Measurements from ENCODE around the gene ATP2B1. TPM values are rescaled to one million over a fixed set of nuclear protein-coding genes. Genes with fewer than 3 reads are reported as not detected.

The ATP2B1 gene
- total and polyA plus RNA-seq, 3 donors from 2014 or later, result 32.1 to 142 (median 98.7) TPM

GRCh38 chr12:89650239-89650638 is 58.4 kb downstream of the ATP2B1 start:
- TF ChIP-seq POLR2A (IDR thresholded peaks at IDR 0.05) (no peak), CTCF (IDR thresholded peaks at IDR 0.05) (no peak)

GRCh38 chr12:89649820-89650219 is 58.8 kb downstream of the ATP2B1 start:
- no peak overlapping the region for H3K4me3 ChIP-seq
- no peak for DNase-seq
- H3K9me3 ChIP-seq, result no peaks in the 10 kb centered on the region
- H3K4me1 ChIP-seq, result no peaks in the 10 kb centered on the region
- H3K36me3 ChIP-seq (ENCODE audit: low read depth, missing control alignments), result no peaks in the 10 kb centered on the region
- H3K27ac ChIP-seq, result no peak overlapping the region
- intact Hi-C loops (cut with DNase I; ENCODE audit: low total_unique reads), result no loop called here
- WGBS, 2 donors, result 93 to 97% methylated on average over 3 of the region's 3 CpGs
- H3K27me3 ChIP-seq, result no peaks in the 10 kb centered on the region
- TF ChIP-seq POLR2A (IDR thresholded peaks at IDR 0.05), result no peak

More at GRCh38 chr12:89650239-89650638, 58.4 kb downstream of the ATP2B1 start:
- Histone ChIP-seq H3K27ac (no peak overlapping the region), H3K4me3 (no peak overlapping the region), H3K36me3 (ENCODE audit: low read depth, missing control alignments) (no peaks in the 10 kb centered on the region), H3K27me3 (no peaks in the 10 kb centered on the region), H3K4me1 (no peaks in the 10 kb centered on the region), H3K9me3 (no peaks in the 10 kb centered on the region)
- intact Hi-C loops (cut with DNase I; ENCODE audit: low total_unique reads), result no loop called here
- DNase-seq, result no peak
- WGBS, 2 donors, result 95 to 98% methylated on average over 2 of the region's 2 CpGs

- 83 to 86% methylated on average over 1 to 2 of the region's 2 CpGs for WGBS, 2 donors
- Histone ChIP-seq H3K9me3 (no peaks in the 10 kb centered on the region), H3K4me3 (no peak overlapping the region), H3K4me1 (no peaks in the 10 kb centered on the region), H3K36me3 (ENCODE audit: low read depth, missing control alignments) (no peaks in the 10 kb centered on the region), H3K27ac (no peak overlapping the region), H3K27me3 (no peaks in the 10 kb centered on the region)
- no peak for DNase-seq
- TF ChIP-seq POLR2A (IDR thresholded peaks at IDR 0.05), result no peak
- intact Hi-C loops (cut with DNase I; ENCODE audit: low total_unique reads), result no loop called here
Observed at GRCh38 chr12:89649139-89649538, 59.5 kb downstream of the ATP2B1 start.

- WGBS, 2 donors, result 61 to 64% methylated on average over 4 of the region's 4 CpGs
- H3K27ac ChIP-seq, result no peak overlapping the region
- no peak overlapping the region for H3K4me3 ChIP-seq
- H3K9me3 ChIP-seq, result no peaks in the 10 kb centered on the region
- TF ChIP-seq CTCF (IDR thresholded peaks at IDR 0.05) (no peak), POLR2A (IDR thresholded peaks at IDR 0.05) (no peak)
- DNase-seq, result no peak
- H3K4me1 ChIP-seq, result no peaks in the 10 kb centered on the region
- H3K27me3 ChIP-seq, result no peaks in the 10 kb centered on the region
- intact Hi-C loops (cut with DNase I; ENCODE audit: low total_unique reads), result no loop called here
- no peaks in the 10 kb centered on the region for H3K36me3 ChIP-seq (ENCODE audit: low read depth, missing control alignments)
Observed at GRCh38 chr12:89648211-89648930, 60.3 kb downstream of the ATP2B1 start.

- DNase-seq, result no peak
- H3K4me3 ChIP-seq, result no peak overlapping the region
- TF ChIP-seq CTCF (IDR thresholded peaks at IDR 0.05) (no peak), POLR2A (IDR thresholded peaks at IDR 0.05) (no peak)
- no peaks in the 10 kb centered on the region for H3K4me1 ChIP-seq
- 50 to 60% methylated on average over 1 of the region's 1 CpG for WGBS, 2 donors
- no peak overlapping the region for H3K27ac ChIP-seq
- H3K9me3 ChIP-seq, result no peaks in the 10 kb centered on the region
- no peaks in the 10 kb centered on the region for H3K27me3 ChIP-seq
- H3K36me3 ChIP-seq (ENCODE audit: low read depth, missing control alignments), result no peaks in the 10 kb centered on the region
- intact Hi-C loops (cut with DNase I; ENCODE audit: low total_unique reads), result no loop called here
Observed at GRCh38 chr12:89645434-89645833, 63.2 kb downstream of the ATP2B1 start.

- Histone ChIP-seq H3K4me3 (no peak overlapping the region), H3K9me3 (no peaks in the 10 kb centered on the region), H3K27me3 (no peaks in the 10 kb centered on the region), H3K36me3 (ENCODE audit: low read depth, missing control alignments) (no peaks in the 10 kb centered on the region), H3K4me1 (no peaks in the 10 kb centered on the region), H3K27ac (no peak overlapping the region)
- intact Hi-C loops (cut with DNase I; ENCODE audit: low total_unique reads), result no loop called here
- TF ChIP-seq CTCF (IDR thresholded peaks at IDR 0.05) (no peak), POLR2A (IDR thresholded peaks at IDR 0.05) (no peak)
- 84 to 86% methylated on average over 5 of the region's 5 CpGs for WGBS, 2 donors
- no peak for DNase-seq
Observed at GRCh38 chr12:89642959-89643358, 65.7 kb downstream of the ATP2B1 start.
